Measurements from ENCODE around the gene SLC36A1. TPM values are rescaled to one million over a fixed set of nuclear protein-coding genes. Genes with fewer than 3 reads are reported as not detected.

Gene SLC36A1
- total RNA-seq, 1 donor from 2014 or later = 14.1 TPM

GRCh38 chr5:151427258-151427657 lies 20.1 kb upstream of the SLC36A1 start:
- TF ChIP-seq, protein P1, sequence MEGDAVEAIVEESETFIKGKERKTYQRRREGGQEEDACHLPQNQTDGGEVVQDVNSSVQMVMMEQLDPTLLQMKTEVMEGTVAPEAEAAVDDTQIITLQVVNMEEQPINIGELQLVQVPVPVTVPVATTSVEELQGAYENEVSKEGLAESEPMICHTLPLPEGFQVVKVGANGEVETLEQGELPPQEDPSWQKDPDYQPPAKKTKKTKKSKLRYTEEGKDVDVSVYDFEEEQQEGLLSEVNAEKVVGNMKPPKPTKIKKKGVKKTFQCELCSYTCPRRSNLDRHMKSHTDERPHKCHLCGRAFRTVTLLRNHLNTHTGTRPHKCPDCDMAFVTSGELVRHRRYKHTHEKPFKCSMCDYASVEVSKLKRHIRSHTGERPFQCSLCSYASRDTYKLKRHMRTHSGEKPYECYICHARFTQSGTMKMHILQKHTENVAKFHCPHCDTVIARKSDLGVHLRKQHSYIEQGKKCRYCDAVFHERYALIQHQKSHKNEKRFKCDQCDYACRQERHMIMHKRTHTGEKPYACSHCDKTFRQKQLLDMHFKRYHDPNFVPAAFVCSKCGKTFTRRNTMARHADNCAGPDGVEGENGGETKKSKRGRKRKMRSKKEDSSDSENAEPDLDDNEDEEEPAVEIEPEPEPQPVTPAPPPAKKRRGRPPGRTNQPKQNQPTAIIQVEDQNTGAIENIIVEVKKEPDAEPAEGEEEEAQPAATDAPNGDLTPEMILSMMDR (IDR thresholded peaks at IDR 0.05) = no peak
- ChIA-PET POLR2A (interaction anchor here (0.6 to 1.3 kb wide), 4 partner anchors 20 to 345 kb away, joined by 3 to 13 read pairs (median 4); partner anchors contain the start of genes G3BP1 and SLC36A1), CTCF (interaction anchor here (0.9 to 1.4 kb wide), 3 partner anchors 20 to 225 kb away, joined by 3 to 9 read pairs (median 3); partner anchors contain the start of gene SLC36A1)
- Mint-ChIP-seq H3K9me3 (no peaks in the 10 kb centered on the region), H3K4me3 (no peak overlapping the region), H3K27ac (peak overlapping the region; percentile 62), H3K36me3 (ENCODE audit: low read depth) (no peaks in the 10 kb centered on the region), H3K4me1 (peaks cover 22% of the 10 kb centered on the region), H3K27me3 (peaks cover 14% of the 10 kb centered on the region)
- DNase-seq (peak; percentile 22), ATAC-seq (ENCODE audit: low read depth) (peak; percentile 97)
- intact Hi-C loops (cut with micrococcal nuclease) = loop anchor here (1.0 kb wide), 2 partner anchors 20 to 73 kb away; partner anchors contain the start of gene SLC36A1

- ATAC-seq (ENCODE audit: low read depth) (no peak), DNase-seq (no peak)
- no peaks in the 10 kb centered on the region for H3K9me3 Mint-ChIP-seq
- intact Hi-C loops (cut with micrococcal nuclease) = no loop called here
- peaks cover 20% of the 10 kb centered on the region for H3K4me1 Mint-ChIP-seq
- H3K4me3 Mint-ChIP-seq = no peak overlapping the region
- peaks cover 9% of the 10 kb centered on the region for H3K27me3 Mint-ChIP-seq
- no peak overlapping the region for H3K27ac Mint-ChIP-seq
- TF ChIP-seq, protein P1 (IDR thresholded peaks at IDR 0.05) = no peak
- CTCF ChIA-PET = no interaction called here
- no peaks in the 10 kb centered on the region for H3K36me3 Mint-ChIP-seq (ENCODE audit: low read depth)
- POLR2A ChIA-PET = no interaction called here
These were observed 16.7 kb upstream of the SLC36A1 start for GRCh38 chr5:151430731-151431130.

DNA sequence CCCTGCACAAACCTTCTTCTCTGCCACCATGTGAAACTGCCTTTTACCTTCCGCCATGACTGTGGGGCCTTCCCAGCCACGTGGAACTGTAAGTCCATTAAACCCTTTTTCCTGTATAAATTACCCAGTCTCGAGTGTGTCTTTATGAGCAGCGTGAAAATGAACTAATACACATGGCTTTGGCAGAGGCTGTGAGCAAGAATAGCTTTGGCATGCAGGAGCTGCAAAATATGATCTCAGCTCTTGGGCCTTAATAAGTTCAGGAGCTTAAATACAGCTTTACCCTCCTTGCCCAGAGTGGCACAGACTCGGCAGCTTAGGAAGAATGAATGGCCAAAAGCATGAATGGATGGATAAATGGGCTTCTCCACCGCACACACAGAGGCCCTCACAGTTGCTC lies 15.7 kb upstream of the SLC36A1 start:
- Mint-ChIP-seq H3K9me3 (no peaks in the 10 kb centered on the region), H3K36me3 (ENCODE audit: low read depth) (no peaks in the 10 kb centered on the region), H3K27ac (no peak overlapping the region), H3K27me3 (peaks cover 13% of the 10 kb centered on the region), H3K4me1 (peaks cover 17% of the 10 kb centered on the region), H3K4me3 (no peak overlapping the region)
- DNase-seq = no peak
- intact Hi-C loops (cut with micrococcal nuclease) = no loop called here
- TF ChIP-seq, protein P1 (IDR thresholded peaks at IDR 0.05) = no peak
- ChIA-PET CTCF (no interaction called here), POLR2A (interaction anchor here (0.6 kb wide), 1 partner anchor 239 kb away, joined by 7 read pairs; no protein-coding TSS in a partner anchor)
- no peak for ATAC-seq (ENCODE audit: low read depth)

DNA sequence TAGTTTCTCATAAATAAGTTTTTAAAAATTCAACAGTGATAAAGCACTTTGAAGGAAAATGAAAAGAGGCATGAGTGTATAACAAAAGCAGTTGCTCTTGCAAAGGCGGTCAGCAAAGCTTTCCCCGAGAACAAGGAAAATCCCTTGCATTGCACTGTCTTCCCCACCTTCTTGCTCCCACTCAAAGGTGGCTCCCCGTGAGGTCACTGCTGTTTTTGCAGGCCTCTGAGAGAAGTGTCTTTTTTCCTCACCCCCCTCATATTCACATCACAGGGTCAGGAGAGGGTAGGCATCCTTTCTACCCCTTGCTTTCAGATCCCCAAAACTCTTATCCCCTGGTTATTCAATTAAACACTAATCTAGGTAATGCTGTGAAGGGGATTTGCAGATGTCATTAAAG lies 15.2 kb upstream of the SLC36A1 start:
- peaks cover 11% of the 10 kb centered on the region for H3K4me1 Mint-ChIP-seq
- POLR2A ChIA-PET = no interaction called here
- H3K27me3 Mint-ChIP-seq = peaks cover 14% of the 10 kb centered on the region
- H3K4me3 Mint-ChIP-seq = no peak overlapping the region
- H3K36me3 Mint-ChIP-seq (ENCODE audit: low read depth) = no peaks in the 10 kb centered on the region
- CTCF ChIA-PET = no interaction called here
- no peak for ATAC-seq (ENCODE audit: low read depth)
- no peaks in the 10 kb centered on the region for H3K9me3 Mint-ChIP-seq
- no peak overlapping the region for H3K27ac Mint-ChIP-seq
- TF ChIP-seq, protein P1 (IDR thresholded peaks at IDR 0.05) = no peak
- no peak for DNase-seq
- intact Hi-C loops (cut with micrococcal nuclease) = no loop called here

DNA sequence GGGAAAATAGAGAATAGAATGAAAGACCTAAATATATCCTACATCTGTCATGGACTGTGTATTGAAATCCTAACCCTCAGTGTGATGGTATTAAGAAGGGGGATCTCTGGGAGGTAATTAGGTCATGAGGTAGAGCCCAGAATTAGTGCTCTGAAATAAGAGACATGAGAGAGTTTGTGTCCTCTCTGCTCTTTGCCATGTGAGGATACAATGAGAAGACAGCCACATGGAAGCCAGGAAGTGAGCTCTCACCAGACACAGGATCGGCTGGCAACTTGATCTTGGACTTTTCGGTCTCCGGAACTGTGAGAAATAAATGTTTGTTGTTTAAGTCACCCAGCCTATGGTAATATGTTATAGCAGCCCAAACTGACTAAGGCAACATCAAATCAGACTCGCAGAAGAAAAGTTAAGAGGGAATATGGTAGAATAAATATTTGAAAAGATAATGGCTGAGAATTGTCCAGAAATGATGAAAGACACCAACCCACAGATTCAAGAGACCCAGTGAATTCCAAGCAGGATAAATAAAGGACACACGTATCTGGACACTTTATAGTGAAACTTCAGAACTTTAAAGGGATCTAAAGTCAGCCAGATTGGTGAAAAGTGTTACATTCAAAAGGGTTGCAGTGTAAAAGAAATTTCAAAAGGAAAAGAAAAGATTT lies 12.7 kb upstream of the SLC36A1 start:
- CTCF ChIA-PET = no interaction called here
- H3K4me1 Mint-ChIP-seq = no peaks in the 10 kb centered on the region
- POLR2A ChIA-PET = no interaction called here

More for the DNA sequence above, 12.7 kb upstream of the SLC36A1 start:
- TF ChIP-seq, protein P1 (IDR thresholded peaks at IDR 0.05) = no peak
- H3K27me3 Mint-ChIP-seq = peaks cover 20% of the 10 kb centered on the region
- no peaks in the 10 kb centered on the region for H3K36me3 Mint-ChIP-seq (ENCODE audit: low read depth)
- intact Hi-C loops (cut with micrococcal nuclease) = no loop called here
- peaks cover 3% of the 10 kb centered on the region for H3K9me3 Mint-ChIP-seq
- H3K4me3 Mint-ChIP-seq = no peak overlapping the region
- no peak for DNase-seq
- no peak for ATAC-seq (ENCODE audit: low read depth)
- no peak overlapping the region for H3K27ac Mint-ChIP-seq

All from activated B cell treated with CpG ODN at 0.5 μM for 24 hours (primary cell).